GM12864 (cell line): ENCODE measurements around the gene ACTR3.
"Not testable (repeated sequence)": the region's sequence is repeated elsewhere in the genome, so short reads cannot be mapped to it uniquely, and the experiment has no call there.

Experiments used
- DNase-seq: peaks from one replicate; pipeline ENCODE4 v3.0.0-alpha.2; 2011; ENCODE audit warnings: low read depth
- H3K4me3 ChIP-seq: 2 replicates; pipeline ENCODE4 v1.5.1; 2011; ENCODE audit warnings: mild to moderate bottlenecking, low read depth, low read length, control low read depth
- TF ChIP-seq, protein P1 (sequence below): IDR thresholded peaks from 2 replicates; pipeline ENCODE4 v1.5.1; 2011; ENCODE audit warnings: low read depth, mild to moderate bottlenecking, moderate library complexity, low read length, control low read depth, inconsistent platforms; ENCODE audit errors: missing control alignments

ACTR3 gene

DNA sequence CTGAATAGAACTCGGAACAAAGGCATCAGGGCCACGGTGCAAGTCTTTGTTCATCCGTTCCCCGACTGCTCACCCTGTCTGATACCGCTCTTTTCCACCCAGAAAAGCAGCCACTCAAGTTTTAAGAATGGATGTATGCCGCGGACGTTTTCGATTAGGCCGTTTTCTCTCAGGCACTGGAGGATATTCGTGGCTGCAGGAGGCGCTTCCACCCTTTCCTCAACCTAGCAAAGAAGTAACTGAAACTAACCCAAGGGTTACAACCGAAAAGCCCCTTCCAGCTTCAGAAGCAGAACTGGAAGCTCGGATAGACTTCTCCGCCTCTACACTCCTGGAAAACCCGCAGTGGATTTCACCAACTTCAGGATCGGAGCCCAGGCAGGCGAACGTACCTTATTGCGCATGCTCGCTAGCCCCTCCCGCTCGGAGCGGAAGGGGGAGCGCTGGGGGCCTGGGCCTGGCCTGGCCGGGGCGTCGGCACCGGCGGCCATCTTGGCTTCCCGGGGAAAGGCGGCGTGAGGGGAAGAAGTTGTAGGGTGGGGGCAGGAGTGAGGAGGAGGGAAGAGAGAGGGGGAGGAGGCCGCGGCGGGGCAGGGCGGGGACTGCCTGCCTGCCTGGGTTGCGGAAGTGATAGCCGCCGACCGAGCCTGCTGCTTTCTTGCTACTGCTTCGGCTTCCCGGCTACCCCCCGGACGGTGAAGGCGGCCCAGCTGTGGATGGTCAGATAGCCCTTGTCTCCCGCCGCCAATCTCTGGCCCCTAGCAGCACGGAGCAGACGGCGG lies at the start of gene ACTR3:
Gene ACTR3, plus strand, starts transcription at position 619 of the 782 bp plus-strand sequence. CDS start 191 bp downstream, outside the sequence.
- TF ChIP-seq, protein P1, sequence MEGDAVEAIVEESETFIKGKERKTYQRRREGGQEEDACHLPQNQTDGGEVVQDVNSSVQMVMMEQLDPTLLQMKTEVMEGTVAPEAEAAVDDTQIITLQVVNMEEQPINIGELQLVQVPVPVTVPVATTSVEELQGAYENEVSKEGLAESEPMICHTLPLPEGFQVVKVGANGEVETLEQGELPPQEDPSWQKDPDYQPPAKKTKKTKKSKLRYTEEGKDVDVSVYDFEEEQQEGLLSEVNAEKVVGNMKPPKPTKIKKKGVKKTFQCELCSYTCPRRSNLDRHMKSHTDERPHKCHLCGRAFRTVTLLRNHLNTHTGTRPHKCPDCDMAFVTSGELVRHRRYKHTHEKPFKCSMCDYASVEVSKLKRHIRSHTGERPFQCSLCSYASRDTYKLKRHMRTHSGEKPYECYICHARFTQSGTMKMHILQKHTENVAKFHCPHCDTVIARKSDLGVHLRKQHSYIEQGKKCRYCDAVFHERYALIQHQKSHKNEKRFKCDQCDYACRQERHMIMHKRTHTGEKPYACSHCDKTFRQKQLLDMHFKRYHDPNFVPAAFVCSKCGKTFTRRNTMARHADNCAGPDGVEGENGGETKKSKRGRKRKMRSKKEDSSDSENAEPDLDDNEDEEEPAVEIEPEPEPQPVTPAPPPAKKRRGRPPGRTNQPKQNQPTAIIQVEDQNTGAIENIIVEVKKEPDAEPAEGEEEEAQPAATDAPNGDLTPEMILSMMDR = no peak
- peak within 1 kb of the TSS; percentile 72 for H3K4me3 ChIP-seq
- DNase-seq = peak; percentile 96

DNA sequence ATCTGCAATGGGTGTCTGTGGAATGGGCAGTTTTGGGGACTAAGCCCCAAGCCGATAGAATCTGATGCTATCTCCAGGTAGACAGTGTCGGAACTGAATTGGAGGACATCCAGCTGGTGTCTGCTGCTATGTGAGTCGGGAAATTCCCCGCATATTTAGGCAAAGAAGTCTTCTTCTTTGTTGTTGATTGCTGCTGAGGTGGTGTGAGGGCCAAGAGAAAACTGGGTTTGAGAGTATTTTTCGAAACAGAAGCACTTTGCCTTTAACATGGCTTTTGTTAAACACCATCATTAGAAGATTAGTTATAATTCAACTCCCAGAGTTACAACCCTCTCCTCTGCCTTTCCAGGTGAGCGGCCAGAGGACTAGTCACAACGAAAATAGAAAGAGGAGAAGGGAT lies 49.4 kb upstream of the ACTR3 start:
- no peak for DNase-seq
- TF ChIP-seq, protein P1 = no peak
- no peak overlapping the region for H3K4me3 ChIP-seq

DNA sequence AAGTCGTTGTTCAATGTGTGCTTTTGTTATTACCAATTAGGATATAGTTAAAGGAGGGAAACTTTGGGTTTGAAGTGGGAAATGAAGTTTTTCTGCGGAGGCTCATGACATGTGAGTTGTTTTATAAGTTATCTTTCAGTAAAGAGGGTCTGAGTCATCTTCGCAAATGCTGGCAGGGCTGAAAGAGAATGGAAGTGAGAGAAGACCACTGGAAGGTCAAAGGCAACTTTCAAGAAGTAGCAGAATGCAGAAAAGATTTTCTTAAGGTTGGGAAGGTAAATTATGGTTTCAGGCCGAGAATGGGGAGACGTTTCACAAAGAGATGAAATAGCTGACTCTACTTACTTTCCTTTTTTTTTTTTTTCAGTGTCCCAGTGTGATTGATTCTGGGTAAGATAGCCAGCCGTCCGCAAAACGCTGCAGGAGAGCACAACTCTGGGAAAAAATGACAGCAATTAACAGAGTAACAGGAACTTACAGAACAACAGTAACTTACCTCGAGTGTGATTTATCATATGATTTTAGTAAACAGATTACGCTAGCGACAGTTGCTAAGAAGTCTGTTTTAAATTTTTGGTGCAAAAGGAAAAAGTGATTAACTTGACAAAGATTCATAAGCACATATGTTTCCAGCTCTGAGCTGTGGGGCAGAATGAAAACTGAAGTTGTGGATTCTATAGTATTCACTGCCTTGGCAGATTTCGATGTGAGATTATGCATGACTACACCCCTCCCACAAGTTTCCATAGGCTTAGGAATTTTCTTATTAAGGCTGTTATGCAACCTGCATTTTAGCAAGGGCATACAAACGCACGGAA lies 46.8 kb upstream of the ACTR3 start:
- no peak for DNase-seq
- TF ChIP-seq, protein P1 = no peak
- no peak overlapping the region for H3K4me3 ChIP-seq

DNA sequence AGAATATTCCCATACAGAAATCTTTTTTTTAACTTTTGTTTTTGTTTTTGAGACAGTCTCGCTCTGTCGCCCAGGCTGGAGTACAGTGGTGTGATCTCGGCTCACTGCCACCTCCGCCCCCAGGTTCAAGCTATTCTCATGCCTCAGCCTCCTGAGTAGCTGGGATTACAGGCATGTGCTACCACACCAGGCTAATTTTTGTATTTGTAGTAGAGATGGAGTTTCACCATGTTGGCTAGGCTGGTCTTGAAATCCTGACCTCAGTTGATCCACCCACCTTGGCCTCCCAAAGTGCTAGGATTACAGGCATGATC lies 46.2 kb upstream of the ACTR3 start:
- not testable (repeated sequence) for DNase-seq, H3K4me3 ChIP-seq

DNA sequence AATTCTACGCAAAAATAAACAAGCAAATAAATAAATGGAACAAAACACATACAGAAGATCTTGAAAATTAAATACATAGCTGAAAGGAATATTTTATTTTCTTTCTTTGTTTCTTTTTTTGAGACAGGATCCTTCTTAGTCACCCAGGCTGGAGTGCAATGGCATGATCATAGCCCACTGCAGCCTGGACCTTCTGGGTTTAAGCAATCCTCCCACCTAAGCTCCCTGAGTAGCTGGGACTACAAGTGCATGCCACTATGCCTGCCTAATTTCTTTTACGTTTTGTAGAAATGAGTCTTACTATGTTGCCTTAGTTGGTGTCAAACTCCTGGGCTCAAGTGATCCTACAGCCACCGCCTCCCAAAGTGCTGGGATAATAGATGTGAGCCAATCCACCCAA lies 44.6 kb upstream of the ACTR3 start:
- no peak overlapping the region for H3K4me3 ChIP-seq
- TF ChIP-seq, protein P1 = no peak
- DNase-seq = no peak

DNA sequence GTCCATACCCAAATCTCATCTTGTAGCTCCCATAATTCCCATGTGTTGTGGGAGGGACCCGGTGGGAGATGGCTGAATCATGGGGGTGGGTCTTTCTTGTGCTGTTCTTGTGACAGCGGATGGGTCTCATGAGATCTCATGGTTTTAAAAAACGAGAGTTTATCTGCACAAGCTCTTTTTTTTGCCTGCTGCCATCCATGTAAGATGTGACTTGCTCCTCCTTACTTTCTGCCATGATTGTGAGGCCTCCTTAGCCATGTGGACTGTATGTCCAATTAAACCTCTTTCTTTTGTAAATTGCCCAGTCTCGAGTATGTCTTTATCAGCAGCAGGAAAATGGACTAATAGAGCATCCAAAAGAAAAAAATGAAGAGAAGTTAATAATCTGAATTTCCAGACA lies 44.1 kb upstream of the ACTR3 start:
- not testable (repeated sequence) for DNase-seq, H3K4me3 ChIP-seq

DNA sequence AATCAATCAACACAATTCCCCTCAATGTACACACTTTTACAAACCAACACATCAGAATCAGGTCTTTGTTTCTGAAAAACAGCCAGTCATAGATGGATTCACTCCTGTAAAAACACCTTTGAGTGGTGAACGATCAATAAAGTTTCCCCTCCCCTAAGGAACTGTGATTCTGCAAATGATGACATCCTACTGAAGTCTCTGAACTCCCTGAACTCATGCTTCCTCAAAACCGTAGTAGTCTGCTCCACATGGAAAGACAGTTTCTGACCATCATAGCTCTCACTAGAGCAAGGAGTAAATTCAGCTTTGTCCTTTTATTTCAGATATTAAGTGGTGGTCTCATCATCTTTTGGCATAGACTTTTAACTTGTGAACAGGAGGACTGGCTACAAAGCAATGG lies 43.5 kb upstream of the ACTR3 start:
- no peak overlapping the region for H3K4me3 ChIP-seq
- TF ChIP-seq, protein P1 = no peak
- no peak for DNase-seq

DNA sequence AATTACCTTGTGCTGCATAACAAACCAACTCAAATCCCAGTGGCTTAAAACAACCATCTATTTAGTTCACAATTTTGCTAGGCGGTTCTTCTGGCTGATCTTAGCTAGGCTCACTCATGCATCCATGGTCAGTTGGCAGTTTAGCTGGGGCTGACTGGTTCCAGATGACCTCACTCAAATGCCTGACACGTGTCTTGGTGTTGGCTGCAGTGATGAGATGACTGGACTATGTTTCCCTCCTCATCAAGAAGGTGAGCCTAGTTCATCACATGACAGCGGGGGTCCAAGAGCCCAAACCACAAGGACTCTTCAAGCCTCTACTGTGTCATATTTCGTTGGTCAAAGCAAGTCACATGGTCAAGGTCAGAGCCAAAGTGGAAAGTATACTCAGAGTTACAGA lies 42.7 kb upstream of the ACTR3 start:
- TF ChIP-seq, protein P1 = no peak
- DNase-seq = no peak
- H3K4me3 ChIP-seq = no peak overlapping the region
